Endothelial cell (in vitro differentiated cells): ENCODE results near the gene DROSHA. TPM values are rescaled to one million over a fixed set of nuclear protein-coding genes. Genes with fewer than 3 reads are reported as not detected.
"Not testable (repeated sequence)": the region's sequence is repeated elsewhere in the genome, so short reads cannot be mapped to it uniquely, and the experiment has no call there.

Source experiments
- DNase-seq: peaks from one replicate; pipeline ENCODE4 v3.0.0; 2021; ENCODE audit warnings: low spot score
- H3K27ac Mint-ChIP-seq: one replicate; pipeline ENCODE4 v1.8.0; 2021; ENCODE audit warnings: mixed read lengths, inconsistent platforms; ENCODE audit not compliant: unreplicated experiment
- H3K27me3 Mint-ChIP-seq: one replicate; pipeline ENCODE4 v1.8.0; 2021; ENCODE audit warnings: mild to moderate bottlenecking, moderate library complexity, mixed read lengths, inconsistent platforms; ENCODE audit not compliant: unreplicated experiment
- H3K36me3 Mint-ChIP-seq: one replicate; pipeline ENCODE4 v1.8.0; 2021; ENCODE audit warnings: mild to moderate bottlenecking, low read depth, mixed read lengths, inconsistent platforms; ENCODE audit not compliant: unreplicated experiment
- H3K4me1 Mint-ChIP-seq: one replicate; pipeline ENCODE4 v1.8.0; 2021; ENCODE audit warnings: mild to moderate bottlenecking, mixed read lengths, inconsistent platforms; ENCODE audit not compliant: unreplicated experiment
- H3K4me3 Mint-ChIP-seq: one replicate; pipeline ENCODE4 v1.8.0; 2021; ENCODE audit warnings: mild to moderate bottlenecking, mixed read lengths, inconsistent platforms; ENCODE audit not compliant: unreplicated experiment
- H3K9me3 Mint-ChIP-seq: one replicate; pipeline ENCODE4 v1.8.0; 2021; ENCODE audit warnings: mixed read lengths, inconsistent platforms; ENCODE audit not compliant: unreplicated experiment
- CTCF ChIP-seq: fragments of 200-600 bp; sonication (generic); IDR thresholded peaks from one replicate; pipeline ENCODE4 v1.5.0; 2021; ENCODE audit warnings: antibody characterized with exemption; ENCODE audit not compliant: unreplicated experiment
- total RNA-seq: library from RNA; stranded (reverse); fragmentation: NEBNext Ultra II Directional; extraction: Animal tissue kit (Norgen Biotek cat#: 25700); gene quantifications from one replicate; pipeline ENCODE4 v1.2.1, GENCODE V29; 2021; ENCODE audit not compliant: unreplicated experiment

Gene DROSHA
- total RNA-seq, 1 donor from 2014 or later = 98.2 TPM

- no peak for DNase-seq
- Mint-ChIP-seq H3K4me3 (no peak overlapping the region), H3K4me1 (no peaks in the 10 kb centered on the region), H3K27me3 (no peaks in the 10 kb centered on the region), H3K36me3 (peaks cover 33% of the 10 kb centered on the region), H3K9me3 (no peaks in the 10 kb centered on the region), H3K27ac (no peak overlapping the region)
- TF ChIP-seq CTCF = no peak
These were observed 20.0 kb upstream of the DROSHA start for GRCh38 chr5:31551878-31552277.

- not testable (repeated sequence) for H3K4me3 Mint-ChIP-seq
These were observed 17.2 kb upstream of the DROSHA start for GRCh38 chr5:31549114-31549513.

GRCh38 chr5:31537851-31538250 lies 6.0 kb upstream of the DROSHA start:
- TF ChIP-seq CTCF = no peak
- H3K4me1 Mint-ChIP-seq = peaks cover 5% of the 10 kb centered on the region
- no peak overlapping the region for H3K4me3 Mint-ChIP-seq
- H3K27ac Mint-ChIP-seq = no peak overlapping the region
- no peaks in the 10 kb centered on the region for H3K9me3 Mint-ChIP-seq
- H3K36me3 Mint-ChIP-seq = peaks cover 25% of the 10 kb centered on the region
- no peaks in the 10 kb centered on the region for H3K27me3 Mint-ChIP-seq
- no peak for DNase-seq

More at GRCh38 chr5:31549114-31549513, 17.2 kb upstream of the DROSHA start:
- not testable (repeated sequence) for H3K9me3 Mint-ChIP-seq, H3K27me3 Mint-ChIP-seq, H3K4me1 Mint-ChIP-seq, H3K27ac Mint-ChIP-seq, DNase-seq
- H3K36me3 Mint-ChIP-seq = peaks cover 44% of the 10 kb centered on the region

DNA sequence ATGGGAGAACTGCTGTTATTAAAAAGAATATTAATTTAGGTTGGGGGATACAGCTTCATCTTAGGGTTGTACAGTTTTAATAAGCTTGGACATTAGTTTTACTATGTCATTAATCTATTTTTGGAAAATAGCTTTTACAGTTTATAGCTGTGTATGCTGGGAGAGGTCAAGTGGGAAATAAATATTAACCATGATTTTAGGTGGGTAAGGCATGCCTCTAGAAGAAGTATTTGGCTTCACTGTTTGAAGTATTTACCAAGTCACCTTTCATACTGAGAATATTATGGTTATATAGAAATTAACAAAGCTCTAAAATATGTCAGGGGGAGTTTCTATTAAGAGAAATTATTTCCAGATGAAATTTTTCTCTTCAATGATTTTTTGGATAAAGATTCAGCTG lies 5.5 kb upstream of the DROSHA start:
- Mint-ChIP-seq H3K9me3 (no peaks in the 10 kb centered on the region), H3K27me3 (no peaks in the 10 kb centered on the region), H3K4me3 (no peak overlapping the region), H3K4me1 (peaks cover 5% of the 10 kb centered on the region), H3K27ac (no peak overlapping the region), H3K36me3 (peaks cover 20% of the 10 kb centered on the region)
- no peak for TF ChIP-seq CTCF
- no peak for DNase-seq

GRCh38 chr5:31536873-31537272 lies 5.0 kb upstream of the DROSHA start:
- no peak overlapping the region for H3K27ac Mint-ChIP-seq
- H3K4me3 Mint-ChIP-seq = no peak overlapping the region
- H3K27me3 Mint-ChIP-seq = no peaks in the 10 kb centered on the region
- no peak for TF ChIP-seq CTCF
- no peaks in the 10 kb centered on the region for H3K9me3 Mint-ChIP-seq
- DNase-seq = no peak
- peaks cover 17% of the 10 kb centered on the region for H3K36me3 Mint-ChIP-seq
- H3K4me1 Mint-ChIP-seq = peaks cover 6% of the 10 kb centered on the region
